Stimulated activated CD4-positive, alpha-beta T cell treated with anti-CD3 and anti-CD28 coated beads, TNF-alpha, amount 100 ng/mL, for 4 hours (primary cell): ENCODE data around the gene WDR82.

Source experiments
- DNase-seq, 3 experiments: peaks; one replicate each; pipeline ENCODE4 v3.0.0-alpha.2; 2020; ENCODE audit warnings: low read depth in 3 of 3

Gene WDR82

GRCh38 chr3:52306978-52307377, 28.5 kb upstream of the WDR82 start:
- no peak for DNase-seq

- no peak for DNase-seq
Observed at GRCh38 chr3:52305926-52306325, 27.5 kb upstream of the WDR82 start.

GRCh38 chr3:52303811-52304210, 25.4 kb upstream of the WDR82 start:
- no peak for DNase-seq

- DNase-seq: no peak
Observed at GRCh38 chr3:52302426-52303145, 24.1 kb upstream of the WDR82 start.

- no peak for DNase-seq
Observed at GRCh38 chr3:52299879-52300611, 21.6 kb upstream of the WDR82 start.

- DNase-seq: no peak
Observed at GRCh38 chr3:52299247-52299878, 20.9 kb upstream of the WDR82 start.

GRCh38 chr3:52298149-52299098, 20.0 kb upstream of the WDR82 start:
- DNase-seq: no peak

GRCh38 chr3:52297242-52298148, 19.0 kb upstream of the WDR82 start:
- DNase-seq: no peak

- no peak for DNase-seq
Observed at GRCh38 chr3:52295671-52296208, 17.3 kb upstream of the WDR82 start.

GRCh38 chr3:52294320-52295150, 16.1 kb upstream of the WDR82 start:
- DNase-seq: no peak

GRCh38 chr3:52293491-52294319, 15.3 kb upstream of the WDR82 start:
- no peak for DNase-seq

GRCh38 chr3:52292247-52293065, 14.0 kb upstream of the WDR82 start:
- no peak for DNase-seq

- DNase-seq: no peak
Observed at GRCh38 chr3:52291508-52292181, 13.2 kb upstream of the WDR82 start.

- DNase-seq: no peak
Observed at GRCh38 chr3:52290596-52291507, 12.4 kb upstream of the WDR82 start.

GRCh38 chr3:52289747-52290595, 11.5 kb upstream of the WDR82 start:
- no peak for DNase-seq
